ENCODE data around the gene SLC24A3.

- no peak for TF ChIP-seq EZH2 (IDR thresholded peaks at IDR 0.05; ENCODE audit: insufficient read depth, poor library complexity, severe bottlenecking)
- TF ChIP-seq EZH2phosphoT487 (IDR thresholded peaks at IDR 0.05; ENCODE audit: insufficient read depth, low read depth): no peak
Measured at GRCh38 chr20:19291024-19291817, 78.8 kb downstream of the SLC24A3 start.
